H1 (cell line): ENCODE measurements around the gene NCAPG2.

Experiments used
- BACH1 ChIP-seq: IDR thresholded peaks from 2 replicates; pipeline ENCODE4 v1.6.1; 2012; ENCODE audit warnings: low read length, improper control_type of control experiment
- CHD2 ChIP-seq: IDR thresholded peaks from 2 replicates; pipeline ENCODE4 v1.6.1; 2012; ENCODE audit warnings: low read length, improper control_type of control experiment
- CREB1 ChIP-seq: IDR thresholded peaks from 2 replicates; pipeline ENCODE4 v1.6.1; 2012; ENCODE audit warnings: inconsistent platforms
- JUND ChIP-seq: IDR thresholded peaks from 2 replicates; pipeline ENCODE4 v1.6.1; 2011; ENCODE audit warnings: mild to moderate bottlenecking, improper control_type of control experiment, low read length
- POLR2AphosphoS5 ChIP-seq: IDR thresholded peaks from 2 replicates; pipeline ENCODE4 v1.6.1; 2011; ENCODE audit warnings: low read depth, low read length
- RFX5 ChIP-seq: IDR thresholded peaks from 2 replicates; pipeline ENCODE4 v1.6.1; 2011; ENCODE audit warnings: low read depth, low read length, improper control_type of control experiment, borderline replicate concordance
- SIN3A ChIP-seq, 2 experiments: IDR thresholded peaks in 1 of 2; conservative IDR thresholded peaks in 1 of 2; 2 replicates each; pipeline ENCODE4 v1.6.1; 2011 to 2012; ENCODE audit warnings: low read length in 2 of 2, improper control_type of control experiment in 1 of 2, low read depth in 1 of 2, mild to moderate bottlenecking in 1 of 2
- SP1 ChIP-seq: IDR thresholded peaks from 2 replicates; pipeline ENCODE4 v1.6.1; 2011; ENCODE audit warnings: low read depth, low read length
- SP2 ChIP-seq: IDR thresholded peaks from 2 replicates; pipeline ENCODE4 v1.6.1; 2012; ENCODE audit warnings: mild to moderate bottlenecking, low read length, inconsistent platforms
- TEAD4 ChIP-seq: IDR thresholded peaks from 2 replicates; pipeline ENCODE4 v1.6.1; 2012; ENCODE audit warnings: low read depth, low read length, inconsistent platforms, mixed read lengths
- ZNF274 ChIP-seq: IDR thresholded peaks from 2 replicates; pipeline ENCODE4 v1.7.0; 2012; ENCODE audit warnings: low read length, borderline replicate concordance; ENCODE audit errors: extremely low read depth
- TF ChIP-seq, protein P1 (sequence below), 3 experiments: IDR thresholded peaks; 1 replicate in 2 of 3; 2 replicates in 1 of 3; pipeline versions ENCODE4 v1.5.1 to v1.6.1; 2011; ENCODE audit warnings: low read length in 3 of 3, mild to moderate bottlenecking in 3 of 3, inconsistent platforms in 2 of 3, low read depth in 1 of 3, moderate library complexity in 1 of 3; ENCODE audit not compliant: insufficient read depth in 1 of 3; ENCODE audit errors: control extremely low read depth in 1 of 3

DNA sequence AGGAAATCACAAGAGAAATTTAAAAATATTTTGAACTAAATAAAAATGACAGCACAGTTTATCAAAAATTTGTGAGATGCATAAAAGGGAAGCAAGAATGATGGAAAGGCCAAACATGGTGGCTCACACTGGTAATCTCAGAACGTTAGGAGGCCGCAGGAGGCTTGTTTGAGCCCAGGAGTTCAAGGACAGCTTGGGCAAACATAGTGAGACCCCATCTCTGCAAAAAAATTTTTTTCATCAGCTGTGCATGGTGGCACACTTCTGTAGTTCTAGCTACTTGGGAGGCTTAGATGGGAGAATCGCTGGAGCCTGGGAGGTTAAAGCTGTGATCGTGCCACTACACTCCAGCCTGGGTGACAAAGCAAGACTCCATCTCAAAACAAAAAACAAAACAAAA lies 62.5 kb downstream of the NCAPG2 start:
- TF ChIP-seq, protein P1, sequence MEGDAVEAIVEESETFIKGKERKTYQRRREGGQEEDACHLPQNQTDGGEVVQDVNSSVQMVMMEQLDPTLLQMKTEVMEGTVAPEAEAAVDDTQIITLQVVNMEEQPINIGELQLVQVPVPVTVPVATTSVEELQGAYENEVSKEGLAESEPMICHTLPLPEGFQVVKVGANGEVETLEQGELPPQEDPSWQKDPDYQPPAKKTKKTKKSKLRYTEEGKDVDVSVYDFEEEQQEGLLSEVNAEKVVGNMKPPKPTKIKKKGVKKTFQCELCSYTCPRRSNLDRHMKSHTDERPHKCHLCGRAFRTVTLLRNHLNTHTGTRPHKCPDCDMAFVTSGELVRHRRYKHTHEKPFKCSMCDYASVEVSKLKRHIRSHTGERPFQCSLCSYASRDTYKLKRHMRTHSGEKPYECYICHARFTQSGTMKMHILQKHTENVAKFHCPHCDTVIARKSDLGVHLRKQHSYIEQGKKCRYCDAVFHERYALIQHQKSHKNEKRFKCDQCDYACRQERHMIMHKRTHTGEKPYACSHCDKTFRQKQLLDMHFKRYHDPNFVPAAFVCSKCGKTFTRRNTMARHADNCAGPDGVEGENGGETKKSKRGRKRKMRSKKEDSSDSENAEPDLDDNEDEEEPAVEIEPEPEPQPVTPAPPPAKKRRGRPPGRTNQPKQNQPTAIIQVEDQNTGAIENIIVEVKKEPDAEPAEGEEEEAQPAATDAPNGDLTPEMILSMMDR (IDR thresholded peaks at IDR 0.05; ENCODE audit: control extremely low read depth in 1 of 3, insufficient read depth in 1 of 3, low read depth in 1 of 3, low read length in 3 of 3): no peak
- TF ChIP-seq SP1 (no peak), CREB1 (no peak), ZNF274 (no peak), TEAD4 (no peak), JUND (no peak), CHD2 (no peak), RFX5 (no peak), SP2 (no peak), BACH1 (no peak), SIN3A (conservative IDR thresholded peaks at IDR 0.05 in 1 of 2, IDR thresholded peaks at IDR 0.05 in 1 of 2; ENCODE audit: low read depth in 1 of 2, low read length in 2 of 2) (no peak), POLR2AphosphoS5 (no peak)
